GM12878 (cell line): ENCODE measurements around the gene FAM222B.

ENCODE experiments used
- EP300 ChIP-seq, 2 experiments: fragments of 150-350 bp in 1 of 2; IDR thresholded peaks; 2 replicates each; pipeline ENCODE4 v1.6.1; 2011 to 2012; ENCODE audit warnings: low read depth in 2 of 2, low read length in 2 of 2, borderline replicate concordance in 1 of 2, improper control_type of control experiment in 1 of 2, inconsistent platforms in 1 of 2; ENCODE audit not compliant: control insufficient read depth in 1 of 2
- TF ChIP-seq, protein P1 (sequence below), 3 experiments: IDR thresholded peaks in 2 of 3; conservative IDR thresholded peaks in 1 of 3; 2 replicates each; pipeline ENCODE4 v1.5.1; 2011; ENCODE audit warnings: low read depth in 3 of 3, low read length in 3 of 3, mild to moderate bottlenecking in 3 of 3, control low read depth in 2 of 3, moderate library complexity in 2 of 3, inconsistent platforms in 1 of 3, mixed read lengths in 1 of 3; ENCODE audit not compliant: control insufficient read depth in 2 of 3, insufficient read depth in 1 of 3; ENCODE audit errors: extremely low read depth in 1 of 3

DNA sequence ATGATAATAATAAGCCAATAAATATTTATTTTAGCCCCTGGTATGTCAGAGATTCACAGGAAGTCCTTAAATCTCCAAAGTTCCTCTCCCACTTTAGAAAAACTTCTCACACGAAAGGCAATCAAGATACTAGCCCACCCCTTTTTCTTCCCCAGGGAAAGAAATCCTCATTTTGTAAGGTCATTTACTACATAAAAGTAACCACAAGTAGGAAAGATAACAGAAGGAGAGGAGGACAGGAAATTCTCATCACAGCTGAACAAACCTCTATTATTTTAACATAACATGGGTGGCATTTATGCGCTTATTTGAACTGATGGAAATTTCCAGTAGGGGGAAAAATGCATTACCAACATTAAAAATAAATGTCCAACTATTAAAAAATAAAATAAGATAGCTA lies 3.4 kb downstream of the FAM222B start:
- no peak for TF ChIP-seq EP300 (IDR thresholded peaks at IDR 0.05; ENCODE audit: borderline replicate concordance in 1 of 2, control insufficient read depth in 1 of 2, low read depth in 2 of 2, low read length in 2 of 2)
- TF ChIP-seq, protein P1, sequence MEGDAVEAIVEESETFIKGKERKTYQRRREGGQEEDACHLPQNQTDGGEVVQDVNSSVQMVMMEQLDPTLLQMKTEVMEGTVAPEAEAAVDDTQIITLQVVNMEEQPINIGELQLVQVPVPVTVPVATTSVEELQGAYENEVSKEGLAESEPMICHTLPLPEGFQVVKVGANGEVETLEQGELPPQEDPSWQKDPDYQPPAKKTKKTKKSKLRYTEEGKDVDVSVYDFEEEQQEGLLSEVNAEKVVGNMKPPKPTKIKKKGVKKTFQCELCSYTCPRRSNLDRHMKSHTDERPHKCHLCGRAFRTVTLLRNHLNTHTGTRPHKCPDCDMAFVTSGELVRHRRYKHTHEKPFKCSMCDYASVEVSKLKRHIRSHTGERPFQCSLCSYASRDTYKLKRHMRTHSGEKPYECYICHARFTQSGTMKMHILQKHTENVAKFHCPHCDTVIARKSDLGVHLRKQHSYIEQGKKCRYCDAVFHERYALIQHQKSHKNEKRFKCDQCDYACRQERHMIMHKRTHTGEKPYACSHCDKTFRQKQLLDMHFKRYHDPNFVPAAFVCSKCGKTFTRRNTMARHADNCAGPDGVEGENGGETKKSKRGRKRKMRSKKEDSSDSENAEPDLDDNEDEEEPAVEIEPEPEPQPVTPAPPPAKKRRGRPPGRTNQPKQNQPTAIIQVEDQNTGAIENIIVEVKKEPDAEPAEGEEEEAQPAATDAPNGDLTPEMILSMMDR (IDR thresholded peaks at IDR 0.05 in 2 of 3, conservative IDR thresholded peaks at IDR 0.05 in 1 of 3; ENCODE audit: control insufficient read depth in 2 of 3, extremely low read depth in 1 of 3, insufficient read depth in 1 of 3, low read depth in 3 of 3, low read length in 3 of 3) = no peak
